Testis (tissue), 3 donors: ENCODE data around the gene NRIP1. TPM values are rescaled to one million over a fixed set of nuclear protein-coding genes. Genes with fewer than 3 reads are reported as not detected.
A peak's percentile ranks its signal among the peaks of the same experiment; 100 is the strongest.

ENCODE experiments used
- DNase-seq: peaks from one replicate; pipeline ENCODE4 v3.0.0-alpha.2; 2019
- H3K27ac ChIP-seq, 2 donors: fragments of 200-600 bp; sonication (generic); one replicate each; pipeline ENCODE4 v1.5.1; 2019
- H3K27me3 ChIP-seq: fragments of 200-600 bp; sonication (generic); one replicate; pipeline ENCODE4 v1.5.1; 2019
- H3K36me3 ChIP-seq: fragments of 200-600 bp; sonication (generic); one replicate; pipeline ENCODE4 v1.5.1; 2017; ENCODE audit warnings: low read depth; ENCODE audit errors: missing control alignments
- H3K4me1 ChIP-seq: fragments of 200-600 bp; sonication (generic); one replicate; pipeline ENCODE4 v1.5.1; 2019
- H3K4me3 ChIP-seq, 2 donors: fragments of 200-600 bp; sonication (generic); one replicate each; pipeline ENCODE4 v1.5.1; 2017 to 2019
- H3K9me3 ChIP-seq: fragments of 200-600 bp; sonication (generic); one replicate; pipeline ENCODE4 v1.5.1; 2017
- CTCF ChIP-seq, 3 experiments: fragments of 450-650 bp in 2 of 3; fragments of 200-600 bp in 1 of 3; sonication (generic) in 1 of 3; IDR thresholded peaks; one replicate each; pipeline ENCODE4 v1.5.1; 2016 to 2019; ENCODE audit warnings: antibody characterized with exemption in 3 of 3, mild to moderate bottlenecking in 2 of 3, moderate library complexity in 1 of 3
- POLR2A ChIP-seq: fragments of 450-650 bp; IDR thresholded peaks from one replicate; pipeline ENCODE4 v1.6.1; 2017; ENCODE audit warnings: antibody characterized with exemption, mild to moderate bottlenecking, moderate library complexity
- WGBS, 2 donors: methylation state at CpG; one replicate each; pipeline ENCODE4 v1.1.5; 2018; 5-methylcytosine and 5-hydroxymethylcytosine counted together
- intact Hi-C: fragments of 100-400 bp; cut with DNase I; formaldehyde crosslinking; loops from one replicate; pipeline ENCODE4 v1.15.1; 2023; ENCODE audit warnings: low total_unique reads
- polyA plus RNA-seq: library from polyadenylated mRNA; stranded (reverse); fragments of 350-450 nt; fragmentation: Illumina TruSeq; extraction: RNeasy Lipid Tissue Mini Kit (QIAGEN cat#74804); gene quantifications from one replicate; pipeline ENCODE4 v1.2.3, GENCODE V29; 2014; ENCODE audit warnings: low read depth, low replicate concordance; ENCODE audit not compliant: insufficient read depth
- total RNA-seq, 2 donors: library from RNA; depleted of rRNA; stranded (reverse); fragments of >200 nt; gene quantifications; one replicate each; pipeline ENCODE4 v1.2.3, GENCODE V29; 2016

Gene NRIP1
- total and polyA plus RNA-seq, 3 donors from 2014 or later: 18.0 to 36.1 (median 26.8) TPM

GRCh38 chr21:15009837-15010363 lies 54.9 kb downstream of the NRIP1 start:
- TF ChIP-seq CTCF (IDR thresholded peaks at IDR 0.05) (no peak), POLR2A (no peak)
- no peak overlapping the region for H3K27ac ChIP-seq
- intact Hi-C loops: no loop called here
- H3K4me1 ChIP-seq: peaks cover 21% of the 10 kb centered on the region
- no peak overlapping the region for H3K4me3 ChIP-seq
- no peaks in the 10 kb centered on the region for H3K27me3 ChIP-seq
- no peaks in the 10 kb centered on the region for H3K9me3 ChIP-seq
- WGBS, 2 donors: 82 to 84% methylated on average over 3 of the region's 3 CpGs
- no peak for DNase-seq
- H3K36me3 ChIP-seq: no peaks in the 10 kb centered on the region

GRCh38 chr21:15007716-15008296 lies 57.0 kb downstream of the NRIP1 start:
- WGBS, 2 donors: 56 to 66% methylated on average over 11 of the region's 11 CpGs
- Histone ChIP-seq H3K27me3 (no peaks in the 10 kb centered on the region), H3K9me3 (no peaks in the 10 kb centered on the region), H3K36me3 (no peaks in the 10 kb centered on the region), H3K4me3 (no peak overlapping the region), H3K4me1 (peaks cover 23% of the 10 kb centered on the region), H3K27ac (peak overlapping the region in 1 of 2 donors; percentile 43)
- intact Hi-C loops: no loop called here
- peak; percentile 20 for DNase-seq
- no peak for TF ChIP-seq CTCF (IDR thresholded peaks at IDR 0.05)
- no peak for TF ChIP-seq POLR2A

- intact Hi-C loops: no loop called here
- TF ChIP-seq POLR2A (no peak), CTCF (IDR thresholded peaks at IDR 0.05) (no peak)
Observed at GRCh38 chr21:15006594-15007230, 58.1 kb downstream of the NRIP1 start.

GRCh38 chr21:15005391-15005790 lies 59.4 kb downstream of the NRIP1 start:
- Histone ChIP-seq H3K4me1 (peaks cover 23% of the 10 kb centered on the region), H3K4me3 (no peak overlapping the region), H3K27me3 (no peaks in the 10 kb centered on the region), H3K9me3 (no peaks in the 10 kb centered on the region), H3K36me3 (no peaks in the 10 kb centered on the region), H3K27ac (peak overlapping the region in 1 of 2 donors; percentile 31)
- WGBS, 2 donors: 22 to 29% methylated on average over 6 of the region's 6 CpGs
- DNase-seq: peak; percentile 58
- TF ChIP-seq POLR2A: no peak
- no peak for TF ChIP-seq CTCF (IDR thresholded peaks at IDR 0.05)
- intact Hi-C loops: no loop called here

More at GRCh38 chr21:15006594-15007230, 58.1 kb downstream of the NRIP1 start:
- DNase-seq: no peak
- WGBS, 2 donors: 74 to 88% methylated on average over 2 of the region's 2 CpGs
- no peak overlapping the region for H3K27ac ChIP-seq
- peaks cover 23% of the 10 kb centered on the region for H3K4me1 ChIP-seq
- H3K27me3 ChIP-seq: no peaks in the 10 kb centered on the region
- H3K36me3 ChIP-seq: no peaks in the 10 kb centered on the region
- no peaks in the 10 kb centered on the region for H3K9me3 ChIP-seq
- no peak overlapping the region for H3K4me3 ChIP-seq
